HEK293 (cell line): ENCODE data around the gene SF3B2.
"Not testable (repeated sequence)": the region's sequence is repeated elsewhere in the genome, so short reads cannot be mapped to it uniquely, and the experiment has no call there.

Source experiments
- ATF2 ChIP-seq: fragments of 450-650 bp; formaldehyde crosslinking; IDR thresholded peaks from 2 replicates; pipeline ENCODE4 v1.5.1; 2016; ENCODE audit warnings: missing biosample characterization, missing genetic modification characterization, low read depth
- BCL11A ChIP-seq: fragments of 450-650 bp; formaldehyde crosslinking; IDR thresholded peaks from 2 replicates; pipeline ENCODE4 v1.5.1; 2016; ENCODE audit warnings: low read depth, missing biosample characterization, missing genetic modification characterization
- CTCF ChIP-seq: fragments of 450-650 bp; formaldehyde crosslinking; IDR thresholded peaks from 2 replicates; pipeline ENCODE4 v1.5.1; 2016; ENCODE audit warnings: missing biosample characterization, missing genetic modification characterization
- HOXA7 ChIP-seq: sonication (generic); formaldehyde crosslinking; IDR thresholded peaks from 2 replicates; pipeline ENCODE4 v1.8.1; 2022; ENCODE audit warnings: missing genetic modification reagents, borderline replicate concordance
- KLF16 ChIP-seq: fragments of 450-650 bp; formaldehyde crosslinking; IDR thresholded peaks from 2 replicates; pipeline ENCODE4 v1.5.1; 2017; ENCODE audit warnings: missing biosample characterization, missing genetic modification characterization
- MZF1 ChIP-seq: fragments of 450-650 bp; formaldehyde crosslinking; IDR thresholded peaks from 2 replicates; pipeline ENCODE4 v1.5.1; 2017; ENCODE audit warnings: missing biosample characterization, missing genetic modification characterization, borderline replicate concordance
- PBX3 ChIP-seq: sonication (generic); formaldehyde crosslinking; IDR thresholded peaks from 2 replicates; pipeline ENCODE4 v1.8.1; 2022; ENCODE audit warnings: mild to moderate bottlenecking, moderate library complexity, missing genetic modification reagents
- REST ChIP-seq: fragments of 450-650 bp; formaldehyde crosslinking; IDR thresholded peaks from 2 replicates; pipeline ENCODE4 v1.5.1; 2016; ENCODE audit warnings: missing biosample characterization, missing genetic modification characterization
- ZBTB26 ChIP-seq: fragments of 450-650 bp; formaldehyde crosslinking; optimal IDR thresholded peaks from 2 replicates; pipeline ENCODE3; 2016; ENCODE audit warnings: missing biosample characterization, mild to moderate bottlenecking, missing genetic modification characterization
- ZBTB8A ChIP-seq: fragments of 450-650 bp; formaldehyde crosslinking; IDR thresholded peaks from 2 replicates; pipeline ENCODE4 v1.5.1; 2016; ENCODE audit warnings: missing biosample characterization, missing genetic modification characterization
- ZNF19 ChIP-seq: fragments of 450-650 bp; formaldehyde crosslinking; IDR thresholded peaks from 2 replicates; pipeline ENCODE4; 2016; ENCODE audit warnings: missing biosample characterization, missing genetic modification characterization, low read depth

- not testable (repeated sequence) for TF ChIP-seq CTCF (tag by site-specific recombination); ZBTB8A (tag by site-specific recombination); MZF1 (tag by site-specific recombination); HOXA7 (CRISPR knock-in tag); BCL11A; ATF2 (tag by site-specific recombination); ZNF19 (tag by site-specific recombination); ZBTB26 (tag by site-specific recombination); KLF16 (tag by site-specific recombination); REST (tag by site-specific recombination); PBX3 (CRISPR knock-in tag)
Measured at GRCh38 chr11:66078949-66079348, 26.8 kb downstream of the SF3B2 start.
